Left ventricle myocardium inferior (tissue), 1 donor: ENCODE measurements around the gene TTLL4. TPM values are rescaled to one million over a fixed set of nuclear protein-coding genes. Genes with fewer than 3 reads are reported as not detected.

Experiments
- DNase-seq: peaks from one replicate; pipeline ENCODE4 v3.0.0-alpha.2; 2020
- H3K27ac ChIP-seq: fragments of 200-600 bp; replicated peaks from 2 replicates; pipeline ENCODE4 v1.8.0; 2021
- H3K27me3 ChIP-seq: fragments of 200-600 bp; 2 replicates; pipeline ENCODE4 v1.8.0; 2021; ENCODE audit warnings: low read depth
- H3K36me3 ChIP-seq: fragments of 200-600 bp; 2 replicates; pipeline ENCODE4 v1.8.0; 2021
- H3K4me1 ChIP-seq: fragments of 200-600 bp; 2 replicates; pipeline ENCODE4 v1.8.0; 2021
- H3K4me3 ChIP-seq: fragments of 200-600 bp; 2 replicates; pipeline ENCODE4 v1.8.0; 2021; ENCODE audit warnings: mild to moderate bottlenecking, moderate library complexity
- H3K9me3 ChIP-seq: fragments of 200-600 bp; replicated peaks from 2 replicates; pipeline ENCODE4 v1.8.0; 2021
- intact Hi-C: fragments of 100-400 bp; cut with micrococcal nuclease; formaldehyde crosslinking; loops from one replicate; pipeline ENCODE4 v1.11.0; 2022
- total RNA-seq: library from RNA; stranded (reverse); fragmentation: NEBNext Ultra II Directional; extraction: Animal tissue kit (Norgen Biotek cat#: 25700); gene quantifications from one replicate; pipeline ENCODE4 v1.2.1, GENCODE V29; 2021
- TF ChIP-seq, protein P1 (sequence below): fragments of 200-600 bp; IDR thresholded peaks from 2 replicates; pipeline ENCODE4 v1.8.0; 2021; ENCODE audit warnings: antibody characterized with exemption, mild to moderate bottlenecking, borderline replicate concordance
- donor health status: DM: no; HTN: yes; CAD: no; lungs with severe emphysema.

The TTLL4 gene
- total RNA-seq, 1 donor from 2014 or later, result 6.2 TPM

GRCh38 chr2:218734190-218734975, 23.7 kb downstream of the TTLL4 start:
- intact Hi-C loops, result loop anchor here (10.0 kb wide), 1 partner anchor 100 kb away; the partner anchor contains the start of gene PRKAG3
- DNase-seq, result no peak
- Histone ChIP-seq H3K4me1 (peaks cover 29% of the 10 kb centered on the region), H3K27me3 (no peaks in the 10 kb centered on the region), H3K9me3 (no peaks in the 10 kb centered on the region), H3K27ac (no peak overlapping the region), H3K4me3 (no peak overlapping the region), H3K36me3 (peaks cover 18% of the 10 kb centered on the region)
- TF ChIP-seq, protein P1, sequence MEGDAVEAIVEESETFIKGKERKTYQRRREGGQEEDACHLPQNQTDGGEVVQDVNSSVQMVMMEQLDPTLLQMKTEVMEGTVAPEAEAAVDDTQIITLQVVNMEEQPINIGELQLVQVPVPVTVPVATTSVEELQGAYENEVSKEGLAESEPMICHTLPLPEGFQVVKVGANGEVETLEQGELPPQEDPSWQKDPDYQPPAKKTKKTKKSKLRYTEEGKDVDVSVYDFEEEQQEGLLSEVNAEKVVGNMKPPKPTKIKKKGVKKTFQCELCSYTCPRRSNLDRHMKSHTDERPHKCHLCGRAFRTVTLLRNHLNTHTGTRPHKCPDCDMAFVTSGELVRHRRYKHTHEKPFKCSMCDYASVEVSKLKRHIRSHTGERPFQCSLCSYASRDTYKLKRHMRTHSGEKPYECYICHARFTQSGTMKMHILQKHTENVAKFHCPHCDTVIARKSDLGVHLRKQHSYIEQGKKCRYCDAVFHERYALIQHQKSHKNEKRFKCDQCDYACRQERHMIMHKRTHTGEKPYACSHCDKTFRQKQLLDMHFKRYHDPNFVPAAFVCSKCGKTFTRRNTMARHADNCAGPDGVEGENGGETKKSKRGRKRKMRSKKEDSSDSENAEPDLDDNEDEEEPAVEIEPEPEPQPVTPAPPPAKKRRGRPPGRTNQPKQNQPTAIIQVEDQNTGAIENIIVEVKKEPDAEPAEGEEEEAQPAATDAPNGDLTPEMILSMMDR, result no peak

GRCh38 chr2:218736531-218736930, 25.9 kb downstream of the TTLL4 start:
- DNase-seq, result no peak
- intact Hi-C loops, result loop anchor here (10.0 kb wide), 1 partner anchor 98 kb away; the partner anchor contains the start of gene PRKAG3
- H3K4me3 ChIP-seq, result no peak overlapping the region
- TF ChIP-seq, protein P1, result no peak
- peaks cover 40% of the 10 kb centered on the region for H3K36me3 ChIP-seq
- no peaks in the 10 kb centered on the region for H3K27me3 ChIP-seq
- no peaks in the 10 kb centered on the region for H3K9me3 ChIP-seq
- H3K4me1 ChIP-seq, result peaks cover 21% of the 10 kb centered on the region
- no peak overlapping the region for H3K27ac ChIP-seq

DNA sequence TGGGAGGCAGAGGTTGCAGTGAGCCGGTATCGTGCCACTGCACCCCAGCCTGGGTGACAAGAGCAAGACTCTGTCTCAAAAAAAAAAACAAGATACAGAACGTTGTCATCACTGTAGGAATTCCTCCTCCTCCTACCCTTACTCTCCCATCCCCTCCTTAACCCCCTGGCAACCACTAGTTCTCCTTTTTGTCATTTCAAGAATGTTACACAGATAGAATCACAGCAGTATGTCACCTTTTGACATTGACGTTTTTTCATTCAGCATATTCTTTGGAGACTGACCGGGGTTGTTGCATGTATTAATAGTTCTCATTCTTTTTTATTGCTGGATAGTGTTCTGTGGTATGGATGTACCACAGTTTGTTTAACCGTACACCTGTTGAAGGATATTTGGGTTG, 32.4 kb downstream of the TTLL4 start:
- no peak for DNase-seq
- intact Hi-C loops, result no loop called here
- H3K27ac ChIP-seq, result no peak overlapping the region

GRCh38 chr2:218744615-218745014, 34.0 kb downstream of the TTLL4 start:
- Histone ChIP-seq H3K36me3 (peaks cover 58% of the 10 kb centered on the region), H3K27me3 (no peaks in the 10 kb centered on the region), H3K4me3 (no peak overlapping the region), H3K27ac (peak overlapping the region; percentile 76), H3K4me1 (peaks cover 28% of the 10 kb centered on the region), H3K9me3 (no peaks in the 10 kb centered on the region)
- intact Hi-C loops, result no loop called here
- DNase-seq, result no peak
- TF ChIP-seq, protein P1, result no peak

More for the DNA sequence above, 32.4 kb downstream of the TTLL4 start:
- no peaks in the 10 kb centered on the region for H3K9me3 ChIP-seq
- H3K36me3 ChIP-seq, result peaks cover 57% of the 10 kb centered on the region
- TF ChIP-seq, protein P1, result no peak
- H3K4me3 ChIP-seq, result no peak overlapping the region
- H3K27me3 ChIP-seq, result no peaks in the 10 kb centered on the region
- H3K4me1 ChIP-seq, result peaks cover 28% of the 10 kb centered on the region

GRCh38 chr2:218745160-218745558, 34.5 kb downstream of the TTLL4 start:
- Histone ChIP-seq H3K4me1 (peaks cover 28% of the 10 kb centered on the region), H3K4me3 (no peak overlapping the region), H3K36me3 (peaks cover 58% of the 10 kb centered on the region), H3K27me3 (no peaks in the 10 kb centered on the region), H3K27ac (peak overlapping the region; percentile 76), H3K9me3 (no peaks in the 10 kb centered on the region)
- intact Hi-C loops, result no loop called here
- DNase-seq, result no peak
- TF ChIP-seq, protein P1, result no peak
